Measurements from ENCODE around the gene FKBP5.
"Not testable (repeated sequence)": the region's sequence is repeated elsewhere in the genome, so short reads cannot be mapped to it uniquely, and the experiment has no call there.

DNA sequence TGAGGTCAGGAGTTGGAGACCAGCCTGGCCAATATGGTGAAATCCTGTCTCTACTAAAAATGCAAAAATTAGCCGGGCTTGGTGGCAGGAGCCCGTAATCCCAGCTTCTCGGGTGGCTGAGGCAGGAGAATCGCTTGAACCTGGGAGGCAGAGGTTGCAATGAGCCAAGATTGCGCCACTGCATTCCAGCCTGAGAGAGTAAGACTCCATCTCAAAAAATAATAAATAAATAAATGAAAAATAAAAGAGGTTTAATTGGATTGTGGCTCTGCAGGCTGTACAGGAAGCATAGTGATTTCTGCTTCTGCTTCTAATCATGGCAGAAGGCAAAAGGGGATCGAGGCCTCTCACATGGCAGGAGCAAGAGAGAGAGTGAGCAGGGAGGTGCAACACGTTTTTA is 9.7 kb upstream of the FKBP5 start:
- not testable (repeated sequence) for TF ChIP-seq PPARA (CRISPR knock-in tag; IDR thresholded peaks at IDR 0.05; ENCODE audit: borderline replicate concordance); ZFP30 (CRISPR knock-in tag; IDR thresholded peaks at IDR 0.05); OSR1 (CRISPR knock-in tag; IDR thresholded peaks at IDR 0.05)
- TF ChIP-seq, protein P1, sequence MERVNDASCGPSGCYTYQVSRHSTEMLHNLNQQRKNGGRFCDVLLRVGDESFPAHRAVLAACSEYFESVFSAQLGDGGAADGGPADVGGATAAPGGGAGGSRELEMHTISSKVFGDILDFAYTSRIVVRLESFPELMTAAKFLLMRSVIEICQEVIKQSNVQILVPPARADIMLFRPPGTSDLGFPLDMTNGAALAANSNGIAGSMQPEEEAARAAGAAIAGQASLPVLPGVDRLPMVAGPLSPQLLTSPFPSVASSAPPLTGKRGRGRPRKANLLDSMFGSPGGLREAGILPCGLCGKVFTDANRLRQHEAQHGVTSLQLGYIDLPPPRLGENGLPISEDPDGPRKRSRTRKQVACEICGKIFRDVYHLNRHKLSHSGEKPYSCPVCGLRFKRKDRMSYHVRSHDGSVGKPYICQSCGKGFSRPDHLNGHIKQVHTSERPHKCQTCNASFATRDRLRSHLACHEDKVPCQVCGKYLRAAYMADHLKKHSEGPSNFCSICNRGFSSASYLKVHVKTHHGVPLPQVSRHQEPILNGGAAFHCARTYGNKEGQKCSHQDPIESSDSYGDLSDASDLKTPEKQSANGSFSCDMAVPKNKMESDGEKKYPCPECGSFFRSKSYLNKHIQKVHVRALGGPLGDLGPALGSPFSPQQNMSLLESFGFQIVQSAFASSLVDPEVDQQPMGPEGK (CRISPR knock-in tag; IDR thresholded peaks at IDR 0.05; ENCODE audit: borderline replicate concordance), result not testable (repeated sequence)
